ENCODE data around the gene PTPRT.

The PTPRT gene

DNA sequence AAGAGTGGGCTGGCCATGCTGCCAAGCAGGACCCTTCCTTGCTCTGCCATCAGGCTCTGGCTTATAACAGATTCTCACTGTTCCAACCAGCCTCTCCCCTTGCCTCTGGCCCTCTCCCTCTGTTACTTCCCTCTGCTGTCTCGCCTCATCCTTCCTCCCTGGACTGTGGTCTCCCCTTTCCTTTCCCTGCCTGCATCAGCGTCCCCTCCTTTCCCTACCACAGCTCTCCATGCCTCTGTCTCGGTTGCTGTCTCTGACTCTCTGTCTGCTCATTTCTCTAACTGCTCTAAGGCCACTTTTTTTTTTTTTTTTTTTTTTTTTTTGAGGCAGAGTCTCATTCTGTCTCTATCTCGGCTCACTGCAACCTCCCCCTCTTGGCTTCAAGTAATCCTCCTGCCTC is 173.4 kb downstream of the PTPRT start:
- DNase-seq (ENCODE audit: low spot score), result no peak
- in situ Hi-C loops (cut with MboI; ENCODE audit: low pct_unique_long_range_greater_than_20kb, low sequenced_read_pairs, unreplicated experiment), result no loop called here
- TF ChIP-seq, protein P1, sequence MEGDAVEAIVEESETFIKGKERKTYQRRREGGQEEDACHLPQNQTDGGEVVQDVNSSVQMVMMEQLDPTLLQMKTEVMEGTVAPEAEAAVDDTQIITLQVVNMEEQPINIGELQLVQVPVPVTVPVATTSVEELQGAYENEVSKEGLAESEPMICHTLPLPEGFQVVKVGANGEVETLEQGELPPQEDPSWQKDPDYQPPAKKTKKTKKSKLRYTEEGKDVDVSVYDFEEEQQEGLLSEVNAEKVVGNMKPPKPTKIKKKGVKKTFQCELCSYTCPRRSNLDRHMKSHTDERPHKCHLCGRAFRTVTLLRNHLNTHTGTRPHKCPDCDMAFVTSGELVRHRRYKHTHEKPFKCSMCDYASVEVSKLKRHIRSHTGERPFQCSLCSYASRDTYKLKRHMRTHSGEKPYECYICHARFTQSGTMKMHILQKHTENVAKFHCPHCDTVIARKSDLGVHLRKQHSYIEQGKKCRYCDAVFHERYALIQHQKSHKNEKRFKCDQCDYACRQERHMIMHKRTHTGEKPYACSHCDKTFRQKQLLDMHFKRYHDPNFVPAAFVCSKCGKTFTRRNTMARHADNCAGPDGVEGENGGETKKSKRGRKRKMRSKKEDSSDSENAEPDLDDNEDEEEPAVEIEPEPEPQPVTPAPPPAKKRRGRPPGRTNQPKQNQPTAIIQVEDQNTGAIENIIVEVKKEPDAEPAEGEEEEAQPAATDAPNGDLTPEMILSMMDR (IDR thresholded peaks at IDR 0.05; ENCODE audit: extremely low read depth, insufficient read depth, missing control alignments), result no peak

DNA sequence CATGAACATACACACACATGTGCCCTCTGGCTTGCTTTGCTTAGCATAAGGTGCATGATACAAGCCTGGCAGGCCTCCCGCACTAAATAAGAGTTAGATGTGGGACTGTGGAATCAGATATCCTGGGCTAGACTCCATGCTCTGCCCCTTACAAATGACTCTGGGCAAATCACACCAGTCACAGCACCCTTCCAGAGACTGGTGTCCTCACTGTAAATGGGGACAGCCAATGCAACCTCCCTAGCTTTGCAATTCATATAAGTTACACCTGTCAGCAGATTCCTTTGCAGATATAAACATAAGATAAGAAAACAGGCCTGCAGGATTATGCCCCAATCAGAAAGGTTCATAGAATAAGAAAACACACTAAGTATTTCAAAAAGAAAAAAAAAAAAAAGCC is 174.1 kb downstream of the PTPRT start:
- TF ChIP-seq, protein P1 (IDR thresholded peaks at IDR 0.05; ENCODE audit: extremely low read depth, insufficient read depth, missing control alignments), result no peak
- no peak for DNase-seq (ENCODE audit: low spot score)
- in situ Hi-C loops (cut with MboI; ENCODE audit: low pct_unique_long_range_greater_than_20kb, low sequenced_read_pairs, unreplicated experiment), result no loop called here

DNA sequence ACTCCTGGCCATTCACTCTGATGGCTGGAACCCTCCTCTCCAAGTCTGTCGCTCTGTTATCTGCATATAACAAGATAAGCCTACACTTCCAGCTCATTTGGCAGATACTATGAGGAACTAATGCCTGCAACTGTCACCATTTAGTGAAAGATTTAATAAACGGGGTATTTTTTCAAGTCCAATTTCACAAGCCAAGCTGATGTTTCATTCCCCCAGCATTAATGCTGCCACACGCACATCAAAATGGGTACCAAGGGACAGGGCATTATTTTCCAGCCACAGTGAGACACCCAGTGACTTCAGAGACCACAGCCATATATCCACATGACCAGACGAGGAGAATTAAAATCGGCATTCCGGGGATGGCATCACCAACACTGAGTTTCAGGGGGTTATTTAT is 175.5 kb downstream of the PTPRT start:
- no peak for DNase-seq (ENCODE audit: low spot score)
- in situ Hi-C loops (cut with MboI; ENCODE audit: low pct_unique_long_range_greater_than_20kb, low sequenced_read_pairs, unreplicated experiment), result no loop called here
- TF ChIP-seq, protein P1 (IDR thresholded peaks at IDR 0.05; ENCODE audit: extremely low read depth, insufficient read depth, missing control alignments), result no peak

DNA sequence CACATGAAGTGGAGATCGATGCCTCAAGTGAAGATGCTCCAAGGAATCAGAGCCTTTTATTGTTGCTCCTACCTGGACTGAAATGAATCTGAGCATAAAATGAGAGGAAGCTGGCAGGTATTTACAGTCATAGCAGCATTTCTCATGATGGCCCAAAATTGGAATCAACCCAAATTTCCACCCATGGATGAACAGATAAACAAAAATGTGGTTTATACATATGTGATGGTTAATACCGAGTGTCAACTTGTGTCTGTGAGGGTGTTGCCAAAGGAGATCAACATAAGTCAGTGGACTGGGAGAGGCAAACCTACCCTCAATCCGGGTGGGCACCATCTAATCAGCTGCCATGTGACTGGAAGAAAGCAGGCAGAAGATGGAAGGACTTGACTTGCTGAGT is 178.2 kb downstream of the PTPRT start:
- in situ Hi-C loops (cut with MboI; ENCODE audit: low pct_unique_long_range_greater_than_20kb, low sequenced_read_pairs, unreplicated experiment), result no loop called here
- DNase-seq (ENCODE audit: low spot score), result no peak
- TF ChIP-seq, protein P1 (IDR thresholded peaks at IDR 0.05; ENCODE audit: extremely low read depth, insufficient read depth, missing control alignments), result no peak

GRCh38 chr20:43009532-43009931 is 180.2 kb downstream of the PTPRT start:
- DNase-seq (ENCODE audit: low spot score), result no peak
- TF ChIP-seq, protein P1 (IDR thresholded peaks at IDR 0.05; ENCODE audit: extremely low read depth, insufficient read depth, missing control alignments), result no peak
- in situ Hi-C loops (cut with MboI; ENCODE audit: low pct_unique_long_range_greater_than_20kb, low sequenced_read_pairs, unreplicated experiment), result no loop called here

DNA sequence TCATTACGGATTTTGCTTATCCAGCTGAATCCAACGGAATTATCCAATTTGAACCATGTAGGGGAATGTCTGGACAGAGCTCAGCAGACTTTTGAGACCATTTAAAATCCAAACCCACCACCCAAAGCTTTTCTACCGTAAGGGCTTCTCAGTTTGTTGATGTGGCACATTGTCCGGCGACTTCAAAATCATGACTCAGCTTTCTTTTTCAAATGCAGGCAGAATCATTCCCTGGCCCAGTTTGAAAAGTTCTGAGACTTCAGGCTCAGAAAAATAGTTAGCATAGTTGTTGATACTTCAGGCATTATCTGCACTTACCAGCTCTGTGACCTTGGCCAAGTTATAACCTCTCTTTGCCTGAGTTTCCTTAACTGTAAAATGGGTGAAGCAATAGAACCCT is 182.2 kb downstream of the PTPRT start:
- no peak for DNase-seq (ENCODE audit: low spot score)
- TF ChIP-seq, protein P1 (IDR thresholded peaks at IDR 0.05; ENCODE audit: extremely low read depth, insufficient read depth, missing control alignments), result no peak
- in situ Hi-C loops (cut with MboI; ENCODE audit: low pct_unique_long_range_greater_than_20kb, low sequenced_read_pairs, unreplicated experiment), result no loop called here

Measured in GM13977 (cell line).